NCI-H2196 treated with DMSO at 0.1 percent for 48 hours (cell line): ENCODE data around the gene TTC19.
"Not testable (repeated sequence)": the region's sequence is repeated elsewhere in the genome, so short reads cannot be mapped to it uniquely, and the experiment has no call there.

ENCODE experiments used
- DNase-seq: peaks from one replicate; lab custom pipeline; 2025; ENCODE audit not compliant: unreplicated experiment; lab: John Stamatoyannopoulos, UW

The TTC19 gene

DNA sequence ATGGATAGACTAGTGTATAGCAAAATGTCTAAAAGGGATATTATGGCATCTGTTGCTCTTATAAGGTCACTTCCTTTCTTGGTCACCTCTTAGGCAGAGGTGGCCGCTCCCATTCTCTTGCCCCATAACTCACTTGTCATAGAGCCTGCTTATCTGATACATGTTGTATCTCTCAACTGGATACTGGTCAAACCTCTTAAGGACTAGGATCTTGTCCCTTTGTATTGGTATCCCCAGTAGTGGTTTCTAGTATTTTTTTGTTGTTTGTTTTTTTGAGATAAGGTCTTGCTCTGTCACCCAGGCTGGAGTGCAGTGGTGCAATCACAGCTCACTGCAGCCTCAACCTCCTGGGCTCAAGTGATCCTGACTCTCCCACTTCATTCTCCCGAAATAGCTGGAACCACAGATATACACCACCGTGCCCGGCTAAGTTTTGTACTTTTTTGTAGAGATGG lies 27.1 kb upstream of the TTC19 start:
- no peak for DNase-seq

DNA sequence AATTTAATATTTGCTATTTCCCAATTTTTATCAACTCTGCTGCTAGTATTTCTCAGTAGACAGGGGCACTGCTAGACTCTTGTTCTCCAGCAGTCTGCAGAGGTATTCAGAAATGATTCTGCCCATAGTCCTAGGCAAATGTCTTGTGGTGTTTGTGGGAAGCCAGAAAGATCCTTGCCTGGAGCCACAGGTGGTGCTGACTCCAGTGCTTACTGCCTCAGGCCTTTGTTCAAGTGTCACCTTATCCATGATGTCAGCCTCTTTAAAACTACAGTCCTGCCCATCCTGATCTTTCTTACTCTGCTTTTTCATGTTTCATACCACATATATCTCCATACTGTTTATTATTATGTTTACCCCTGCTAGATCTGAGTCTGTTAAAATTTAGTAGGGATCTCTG lies 26.6 kb upstream of the TTC19 start:
- DNase-seq: no peak

DNA sequence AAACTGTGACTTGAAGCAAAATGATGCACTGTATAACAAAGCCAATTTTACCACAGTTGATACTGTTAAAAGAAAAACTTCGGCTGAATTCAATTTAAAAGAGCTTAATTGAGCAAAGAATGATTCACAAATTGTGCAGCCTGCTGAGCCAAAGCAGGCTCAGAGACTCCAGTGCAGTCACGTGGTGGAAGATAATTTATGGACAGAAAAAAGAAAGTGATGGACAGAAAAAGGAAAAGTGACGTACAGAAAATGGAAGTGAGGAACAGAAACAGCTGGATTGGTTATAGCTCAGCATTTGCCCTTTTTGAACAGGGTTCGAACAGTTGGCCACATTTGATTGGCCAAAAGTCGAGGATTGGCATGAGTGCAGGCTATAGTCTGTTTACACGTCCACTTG lies 25.8 kb upstream of the TTC19 start:
- no peak for DNase-seq

GRCh38 chr17:15977894-15978293 lies 21.7 kb upstream of the TTC19 start:
- no peak for DNase-seq

GRCh38 chr17:15978606-15979005 lies 21.0 kb upstream of the TTC19 start:
- no peak for DNase-seq

DNA sequence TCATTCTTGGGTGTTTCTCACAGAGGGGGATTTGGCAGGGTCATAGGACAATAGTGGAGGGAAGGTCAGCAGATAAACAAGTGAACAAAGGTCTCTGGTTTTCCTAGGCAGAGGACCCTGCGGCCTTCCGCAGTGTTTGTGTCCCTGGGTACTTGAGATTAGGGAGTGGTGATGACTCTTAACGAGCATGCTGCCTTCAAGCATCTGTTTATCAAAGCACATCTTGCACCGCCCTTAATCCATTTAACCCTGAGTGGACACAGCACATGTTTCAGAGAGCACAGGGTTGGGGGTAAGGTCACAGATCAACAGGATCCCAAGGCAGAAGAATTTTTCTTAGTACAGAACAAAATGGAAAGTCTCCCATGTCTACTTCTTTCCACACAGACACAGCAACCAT lies 20.6 kb upstream of the TTC19 start:
- not testable (repeated sequence) for DNase-seq

- no peak for DNase-seq
These were observed 18.4 kb upstream of the TTC19 start for GRCh38 chr17:15981208-15981607.

GRCh38 chr17:15981646-15982580 lies 17.7 kb upstream of the TTC19 start:
- no peak for DNase-seq

GRCh38 chr17:15996322-15996721 lies 3.3 kb upstream of the TTC19 start:
- no peak for DNase-seq

GRCh38 chr17:15998031-15998562 lies 1.5 kb upstream of the TTC19 start:
- no peak for DNase-seq

DNA sequence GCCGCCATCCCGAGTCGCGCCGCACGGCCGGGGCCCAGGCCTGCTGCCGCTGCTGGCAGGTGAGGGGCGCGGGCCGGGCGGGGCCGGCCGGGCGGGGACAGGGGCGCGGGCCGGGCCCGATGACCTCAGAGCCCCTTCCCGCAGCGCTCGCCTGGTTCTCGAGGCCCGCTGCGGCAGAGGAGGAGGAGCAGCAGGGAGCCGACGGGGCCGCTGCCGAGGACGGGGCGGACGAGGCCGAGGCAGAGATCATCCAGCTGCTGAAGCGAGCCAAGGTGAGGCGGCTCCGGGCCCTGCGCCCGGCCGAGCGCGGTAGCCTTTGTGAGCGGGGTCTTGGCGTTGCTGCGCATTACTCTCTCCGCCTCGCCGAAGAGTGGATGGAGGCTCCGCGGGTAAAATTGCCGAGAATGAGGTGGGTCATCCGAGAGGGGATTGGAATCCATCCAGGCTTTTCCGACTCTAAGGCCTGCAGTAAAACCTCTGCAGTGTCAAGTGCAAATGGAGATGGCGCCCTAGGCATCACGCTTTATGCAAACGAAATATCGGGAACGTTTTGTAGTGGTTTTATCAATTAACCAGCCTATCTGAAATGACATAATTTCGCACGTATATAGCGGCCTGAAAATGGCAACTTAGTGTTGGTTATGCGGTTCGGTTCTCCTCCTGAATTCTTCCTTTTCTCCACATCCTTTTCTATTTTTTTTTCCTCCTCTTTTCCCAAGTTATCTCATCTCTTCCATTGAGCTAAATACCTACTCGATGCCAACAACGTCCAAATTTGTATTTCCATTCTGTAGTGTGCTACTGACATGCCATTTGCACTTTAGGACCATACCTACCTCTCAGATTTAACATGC lies 577 bp downstream of the TTC19 start:
- peak; percentile 5 for DNase-seq

DNA sequence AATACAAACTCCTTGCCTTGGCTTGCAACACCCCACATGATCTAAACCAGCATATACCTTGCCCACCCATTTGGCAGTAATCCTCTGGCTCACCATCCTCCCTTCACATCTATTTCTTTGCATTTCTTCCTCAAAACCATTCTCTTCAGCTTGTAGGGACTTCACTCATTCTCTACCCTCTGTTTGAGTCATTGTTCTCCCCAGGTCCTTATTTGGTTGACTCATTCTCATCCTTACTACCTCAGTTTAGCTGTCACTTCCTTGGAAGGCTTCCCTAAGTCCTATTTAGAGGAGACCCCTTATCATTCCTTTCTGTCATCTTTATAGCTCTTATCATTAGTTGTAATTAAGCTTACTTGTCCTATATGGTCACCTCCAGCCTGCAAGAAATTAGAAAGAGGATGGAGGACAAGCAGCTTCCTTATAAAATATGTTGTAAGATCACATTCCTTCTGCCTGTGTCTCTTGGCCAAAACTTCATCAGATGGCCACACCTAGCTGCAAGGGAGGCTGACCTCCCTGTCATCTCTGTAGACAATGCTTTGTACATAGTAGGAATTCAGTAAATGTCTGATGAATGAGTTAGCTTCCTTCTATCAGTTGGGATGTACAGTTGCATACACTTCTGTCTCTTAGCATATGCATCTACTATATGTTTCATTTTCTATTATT lies 1.7 kb downstream of the TTC19 start:
- no peak for DNase-seq

DNA sequence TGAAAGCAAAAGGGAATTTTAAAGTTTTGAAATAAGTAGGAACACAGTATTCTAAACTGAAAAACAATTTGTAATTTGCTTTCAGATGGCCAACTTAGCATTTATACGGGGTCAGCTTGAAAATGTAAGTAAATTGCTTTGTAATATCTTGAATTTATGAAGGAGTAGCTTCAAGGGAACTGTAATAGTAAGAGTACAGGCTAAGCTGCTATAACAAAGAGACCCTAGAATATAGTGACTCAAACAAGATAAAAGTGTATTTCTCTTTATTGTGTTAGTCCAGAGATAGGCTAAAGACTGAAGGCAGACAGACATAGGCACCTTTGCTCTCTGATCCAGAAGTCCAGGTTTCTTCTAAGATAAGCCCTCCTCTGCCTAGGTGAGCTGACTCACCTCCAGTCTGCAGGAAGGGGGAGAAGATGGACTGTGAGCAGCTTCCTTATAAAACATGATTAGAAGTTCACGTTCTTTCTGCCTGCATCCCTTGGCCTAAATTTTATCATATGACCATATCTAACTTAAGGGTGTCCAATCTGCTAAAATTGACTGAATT lies 3.2 kb downstream of the TTC19 start:
- no peak for DNase-seq

DNA sequence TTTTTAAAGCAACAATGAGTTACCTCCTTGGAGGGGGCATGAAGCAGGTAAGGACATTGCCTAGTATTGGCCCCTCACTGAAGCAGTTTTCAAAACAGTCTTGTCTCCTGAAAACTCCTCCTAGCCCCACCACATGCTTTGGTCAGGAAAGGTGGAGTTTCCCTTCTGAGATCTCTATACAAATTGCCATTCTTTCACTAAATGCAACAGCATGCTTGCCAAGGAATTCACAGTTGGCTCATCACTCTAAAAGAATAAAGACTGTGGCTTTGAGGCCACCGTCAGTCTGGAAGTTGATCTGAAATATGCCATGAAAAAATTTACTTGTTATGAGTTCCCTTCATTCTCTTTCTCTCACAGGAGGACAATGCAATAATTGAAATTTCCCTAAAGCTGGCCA lies 4.2 kb downstream of the TTC19 start:
- no peak for DNase-seq

GRCh38 chr17:16005636-16006035 lies 6.0 kb downstream of the TTC19 start:
- DNase-seq: no peak

DNA sequence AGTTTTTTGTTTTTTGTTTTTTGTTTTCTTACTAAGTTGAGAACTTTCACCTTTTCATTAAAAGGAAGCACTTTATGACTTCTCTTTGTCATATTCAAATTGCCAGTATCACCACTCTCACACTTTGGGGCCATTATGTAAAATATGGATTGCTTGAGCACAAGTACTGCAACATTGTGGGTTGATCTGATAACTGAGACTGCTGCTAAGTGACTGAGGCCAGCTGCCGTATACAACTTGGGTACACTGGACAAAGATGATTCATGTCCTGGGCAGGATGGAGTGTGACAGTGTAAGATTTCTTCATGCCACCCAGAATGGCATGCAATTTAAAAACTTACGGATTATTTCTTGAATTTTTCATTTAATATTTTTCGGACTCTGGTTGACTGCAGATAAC lies 7.8 kb downstream of the TTC19 start:
- no peak for DNase-seq

DNA sequence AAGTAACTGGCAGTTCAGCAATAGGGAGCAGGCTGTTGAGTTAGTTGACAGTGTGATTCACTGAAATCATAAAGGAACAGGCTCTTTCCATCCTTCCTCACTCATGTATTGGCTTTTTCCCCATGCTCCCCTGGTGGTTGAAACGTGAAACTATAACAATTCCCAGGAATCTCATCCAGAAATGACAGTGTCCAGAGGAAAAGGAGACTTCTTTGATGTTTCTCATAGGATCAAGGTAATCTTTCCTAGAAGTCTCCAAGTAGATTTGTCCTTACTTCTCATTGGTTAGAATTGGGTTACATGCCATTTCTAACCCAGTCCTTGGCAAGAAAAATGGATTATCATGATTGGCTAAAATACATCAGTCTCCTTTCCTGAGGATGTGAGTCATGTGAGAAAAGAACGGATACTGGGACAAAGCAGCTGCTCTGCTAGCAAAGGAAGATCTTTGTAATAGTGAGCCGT lies 14.4 kb downstream of the TTC19 start:
- DNase-seq: no peak

- DNase-seq: no peak
These were observed 19.7 kb downstream of the TTC19 start for GRCh38 chr17:16019347-16019746.

DNA sequence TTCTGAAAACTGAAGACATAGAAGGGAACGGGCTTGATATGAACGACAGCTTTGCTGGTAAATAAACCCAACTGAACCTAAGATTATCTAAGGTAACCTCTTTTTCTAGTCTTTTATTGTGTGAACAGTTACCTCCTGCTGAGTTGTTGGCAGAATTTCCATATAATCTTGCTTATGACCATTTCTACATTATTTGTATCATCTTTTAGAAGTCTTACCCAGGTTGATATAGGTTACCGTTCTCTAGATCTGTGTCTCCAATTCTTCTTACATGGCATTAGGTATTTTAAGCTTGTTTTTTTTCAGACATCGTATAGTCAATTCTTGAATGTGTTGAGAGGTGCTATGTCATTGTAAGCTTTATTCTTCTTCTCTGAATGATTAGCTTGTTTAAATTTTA lies 24.3 kb downstream of the TTC19 start:
- DNase-seq: no peak

DNA sequence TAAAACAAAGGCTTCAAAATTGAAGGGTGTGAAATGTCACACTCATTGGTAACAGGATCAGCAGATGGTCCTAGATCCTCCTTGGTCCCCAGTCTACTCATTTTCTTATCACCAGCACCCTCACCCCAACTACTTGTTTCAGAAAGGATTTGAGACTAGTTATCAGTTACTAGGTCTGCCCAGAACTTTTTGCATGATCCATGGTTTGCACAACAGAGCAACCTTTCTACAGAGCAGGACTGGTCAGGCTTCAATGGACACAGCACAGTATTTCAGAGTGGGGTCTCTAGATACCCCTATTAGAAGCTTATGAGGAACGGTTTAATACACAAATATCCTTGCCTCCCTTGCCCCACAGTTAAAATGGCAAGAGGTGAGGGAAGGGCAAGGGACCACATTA lies 25.6 kb downstream of the TTC19 start:
- DNase-seq: no peak

GRCh38 chr17:16026895-16027294 lies 27.3 kb downstream of the TTC19 start:
- DNase-seq: no peak
